Epithelial cell of esophagus (primary cell): ENCODE results near the gene SLC37A3.

Experiments
- DNase-seq: peaks from one replicate; pipeline ENCODE4 v3.0.0; 2010; ENCODE audit warnings: low read depth
- H3K4me3 ChIP-seq: 2 replicates; pipeline ENCODE4 v1.5.1; 2011; ENCODE audit warnings: mild to moderate bottlenecking, low read length, control low read depth
- CTCF ChIP-seq: IDR thresholded peaks from 2 replicates; pipeline ENCODE4 v1.5.1; 2011; ENCODE audit warnings: low read depth, mild to moderate bottlenecking, low read length, control low read depth, inconsistent platforms; ENCODE audit not compliant: insufficient read depth; ENCODE audit errors: missing control alignments

SLC37A3 gene

GRCh38 chr7:140390034-140390433 lies 8.3 kb downstream of the SLC37A3 start:
- TF ChIP-seq CTCF: no peak
- H3K4me3 ChIP-seq: no peak overlapping the region
- DNase-seq: no peak

GRCh38 chr7:140389445-140389844 lies 8.9 kb downstream of the SLC37A3 start:
- no peak for TF ChIP-seq CTCF
- H3K4me3 ChIP-seq: no peak overlapping the region
- DNase-seq: no peak

- TF ChIP-seq CTCF: no peak
- H3K4me3 ChIP-seq: no peak overlapping the region
- no peak for DNase-seq
Measured at GRCh38 chr7:140384894-140385545, 13.3 kb downstream of the SLC37A3 start.

GRCh38 chr7:140383954-140384713 lies 14.2 kb downstream of the SLC37A3 start:
- no peak for DNase-seq
- no peak for TF ChIP-seq CTCF
- no peak overlapping the region for H3K4me3 ChIP-seq

- H3K4me3 ChIP-seq: no peak overlapping the region
- TF ChIP-seq CTCF: no peak
- no peak for DNase-seq
Measured at GRCh38 chr7:140375892-140376730, 22.2 kb downstream of the SLC37A3 start.

- DNase-seq: no peak
- TF ChIP-seq CTCF: no peak
- H3K4me3 ChIP-seq: no peak overlapping the region
Measured at GRCh38 chr7:140375323-140375722, 23.0 kb downstream of the SLC37A3 start.
